Measurements from ENCODE around the gene ZNF140. TPM values are rescaled to one million over a fixed set of nuclear protein-coding genes. Genes with fewer than 3 reads are reported as not detected.

Gene ZNF140
- total and polyA plus RNA-seq, 2 of the 13 experiments (the other 11 are each of a cell fraction or from before 2014, with no cell fraction given) = 8.7 to 13.5 TPM

DNA sequence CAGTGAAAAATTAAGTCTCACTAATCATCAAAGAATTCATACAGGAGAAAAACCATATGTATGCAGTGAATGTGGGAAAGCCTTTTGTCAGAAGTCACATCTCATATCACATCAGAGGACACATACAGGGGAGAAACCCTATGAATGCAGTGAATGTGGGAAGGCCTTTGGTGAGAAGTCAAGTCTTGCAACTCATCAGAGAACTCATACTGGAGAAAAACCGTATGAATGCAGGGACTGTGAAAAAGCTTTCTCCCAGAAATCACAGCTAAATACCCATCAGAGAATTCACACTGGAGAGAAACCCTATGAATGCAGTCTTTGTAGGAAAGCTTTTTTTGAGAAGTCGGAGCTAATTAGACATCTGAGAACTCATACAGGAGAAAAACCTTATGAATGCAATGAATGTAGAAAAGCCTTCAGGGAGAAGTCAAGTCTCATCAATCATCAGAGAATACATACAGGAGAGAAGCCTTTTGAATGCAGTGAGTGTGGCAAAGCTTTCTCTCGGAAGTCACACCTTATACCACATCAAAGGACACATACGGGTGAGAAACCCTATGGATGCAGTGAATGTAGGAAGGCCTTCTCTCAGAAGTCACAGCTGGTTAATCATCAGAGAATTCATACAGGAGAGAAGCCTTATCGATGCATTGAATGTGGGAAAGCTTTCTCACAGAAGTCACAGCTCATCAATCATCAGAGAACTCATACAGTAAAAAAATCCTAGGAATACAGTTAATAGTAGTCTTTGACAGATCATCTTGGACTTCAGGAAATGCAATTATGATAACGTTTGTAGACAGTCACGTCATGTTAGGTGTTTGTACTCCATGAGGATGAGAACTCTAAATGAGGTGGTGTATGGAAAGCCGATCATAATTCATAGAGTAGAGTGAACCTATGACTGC is 22.3 kb upstream of the ZNF140 start (continued):
- TF ChIP-seq TSC22D2 (CRISPR knock-in tag; IDR thresholded peaks at IDR 0.05; ENCODE audit: borderline replicate concordance) = no peak
- TF ChIP-seq SSRP1 (CRISPR knock-in tag; IDR thresholded peaks at IDR 0.05) = no peak
- TF ChIP-seq NAIF1 (CRISPR knock-in tag; IDR thresholded peaks at IDR 0.05; ENCODE audit: borderline replicate concordance) = no peak
- TF ChIP-seq ZFP41 (CRISPR knock-in tag; IDR thresholded peaks at IDR 0.05; ENCODE audit: borderline replicate concordance) = no peak
- no peak for TF ChIP-seq MXD4 (CRISPR knock-in tag; IDR thresholded peaks at IDR 0.05)
- TF ChIP-seq ZNF274 (CRISPR knock-in tag; IDR thresholded peaks at IDR 0.05) = peak; percentile 100
- peak; percentile 18; the same call in 1 of the 2 replicates for TF ChIP-seq CBX5 (CRISPR knock-in tag; IDR thresholded peaks at IDR 0.05; ENCODE audit: borderline replicate concordance)
- TF ChIP-seq ZNF546 (CRISPR knock-in tag; conservative IDR thresholded peaks at IDR 0.05) = no peak
- TF ChIP-seq SETDB1 (CRISPR knock-in tag; IDR thresholded peaks at IDR 0.05; ENCODE audit: borderline replicate concordance) = peak; percentile 87; the same call in 1 of the 2 replicates

DNA sequence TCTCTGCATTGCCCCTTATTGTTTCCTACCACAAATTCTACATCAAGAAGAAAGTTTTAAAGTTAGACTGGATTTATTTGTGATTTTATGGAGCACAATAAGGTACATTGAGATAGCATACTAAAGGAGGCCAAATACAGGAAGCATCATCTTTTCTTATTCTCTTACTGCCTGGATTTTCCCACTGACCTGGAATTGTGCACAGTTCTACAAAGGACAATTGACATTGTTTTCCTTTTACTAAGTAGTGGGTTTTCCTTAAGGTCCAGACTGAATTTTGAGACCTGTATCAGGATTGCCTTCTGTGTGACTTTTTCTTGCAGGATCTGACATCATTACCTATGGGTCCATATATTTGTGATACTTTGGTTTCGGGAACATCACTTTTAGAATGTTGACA is 18.8 kb upstream of the ZNF140 start:
- TF ChIP-seq SPEN (CRISPR knock-in tag; IDR thresholded peaks at IDR 0.05; ENCODE audit: low read depth) = no peak
- no peak for TF ChIP-seq MBNL3 (CRISPR knock-in tag; conservative IDR thresholded peaks at IDR 0.05)
- TF ChIP-seq, protein P1, sequence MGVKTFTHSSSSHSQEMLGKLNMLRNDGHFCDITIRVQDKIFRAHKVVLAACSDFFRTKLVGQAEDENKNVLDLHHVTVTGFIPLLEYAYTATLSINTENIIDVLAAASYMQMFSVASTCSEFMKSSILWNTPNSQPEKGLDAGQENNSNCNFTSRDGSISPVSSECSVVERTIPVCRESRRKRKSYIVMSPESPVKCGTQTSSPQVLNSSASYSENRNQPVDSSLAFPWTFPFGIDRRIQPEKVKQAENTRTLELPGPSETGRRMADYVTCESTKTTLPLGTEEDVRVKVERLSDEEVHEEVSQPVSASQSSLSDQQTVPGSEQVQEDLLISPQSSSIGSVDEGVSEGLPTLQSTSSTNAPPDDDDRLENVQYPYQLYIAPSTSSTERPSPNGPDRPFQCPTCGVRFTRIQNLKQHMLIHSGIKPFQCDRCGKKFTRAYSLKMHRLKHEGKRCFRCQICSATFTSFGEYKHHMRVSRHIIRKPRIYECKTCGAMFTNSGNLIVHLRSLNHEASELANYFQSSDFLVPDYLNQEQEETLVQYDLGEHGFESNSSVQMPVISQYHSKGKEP (CRISPR knock-in tag; IDR thresholded peaks at IDR 0.05) = no peak
- TF ChIP-seq, protein P2, sequence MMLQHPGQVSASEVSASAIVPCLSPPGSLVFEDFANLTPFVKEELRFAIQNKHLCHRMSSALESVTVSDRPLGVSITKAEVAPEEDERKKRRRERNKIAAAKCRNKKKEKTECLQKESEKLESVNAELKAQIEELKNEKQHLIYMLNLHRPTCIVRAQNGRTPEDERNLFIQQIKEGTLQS (CRISPR knock-in tag; IDR thresholded peaks at IDR 0.05) = no peak
- TF ChIP-seq NR2F6 (IDR thresholded peaks at IDR 0.05) = no peak
- TF ChIP-seq NR2F6 (CRISPR knock-in tag; IDR thresholded peaks at IDR 0.05) = no peak
- TF ChIP-seq TOPORS (CRISPR knock-in tag; IDR thresholded peaks at IDR 0.05) = no peak
- no peak for TF ChIP-seq HNRNPH1 (optimal IDR thresholded peaks at IDR 0.05; ENCODE audit: low read depth, low read length)
- BruUV-seq (replicated peaks) = no TSS peak
- no peak overlapping the region for H3K27ac ChIP-seq (ENCODE audit: extremely low read length, insufficient read depth, low read length)
- ATAC-seq (no peak), DNase-seq (ENCODE audit: low spot score) (no peak), FAIRE-seq (no peak)
- no peak overlapping the region for H2AFZ ChIP-seq (ENCODE audit: low read length)
- no peaks in the 10 kb centered on the region for H3K4me1 ChIP-seq (ENCODE audit: insufficient read depth, low read length)
- no peaks in the 10 kb centered on the region for H4K20me1 ChIP-seq (ENCODE audit: insufficient read depth, low read length)
- H3K27me3 ChIP-seq (ENCODE audit: control insufficient read depth in 1 of 2, insufficient read depth in 2 of 2, low read length in 2 of 2) = no peaks in the 10 kb centered on the region
- H3K79me2 ChIP-seq (ENCODE audit: insufficient read depth, low read length) = no peaks in the 10 kb centered on the region
- no peak overlapping the region for H3K4me2 ChIP-seq (ENCODE audit: low read depth, low read length)
- POLR2A ChIA-PET = no interaction called here
- peaks cover 100% of the 10 kb centered on the region for H3K9me3 ChIP-seq (ENCODE audit: low read length)
- CTCF ChIA-PET (ENCODE audit: low intra/inter-chr PET ratio, low total read pairs) = no interaction called here
- H3K9ac ChIP-seq (ENCODE audit: insufficient read depth, low read depth, low read length) = no peak overlapping the region
- intact Hi-C loops (cut with micrococcal nuclease; ENCODE audit: unreplicated experiment) = no loop called here
- H3K4me3 ChIP-seq (replicated peaks in 1 of 3; ENCODE audit: insufficient read depth in 1 of 3, low read depth in 2 of 3, low read length in 3 of 3) = no peak overlapping the region
- no peaks in the 10 kb centered on the region; a peak in 1 of 5 replicates for H3K36me3 ChIP-seq (replicated peaks in 1 of 2; ENCODE audit: control insufficient read depth in 1 of 2, insufficient read depth in 2 of 2, low read length in 2 of 2)
- WGBS (ENCODE audit: low lambda C conversion rate) = 93% methylated on average over 1 of the region's 1 CpG
- in situ Hi-C loops (cut with HindIII; ENCODE audit: extremely low pct_ligation_motif_present, low pct_unique_long_range_greater_than_20kb) = no loop called here

All from HepG2 (cell line).